T-cell (primary cell): ENCODE results near the gene FJX1. TPM values are rescaled to one million over a fixed set of nuclear protein-coding genes. Genes with fewer than 3 reads are reported as not detected.

Source experiments
- ATAC-seq, 4 experiments: fragments of 200-7000 bp in 3 of 4; fragments of 150-1000 bp in 1 of 4; cut with Tn5 transposase; replicated peaks in 1 of 4; 1 replicate in 3 of 4; 2 replicates in 1 of 4; pipeline ENCODE4 v1.10.0; 2021; ENCODE audit warnings: moderate library complexity in 3 of 4, mild to moderate bottlenecking in 2 of 4, moderate number of reproducible peaks in 1 of 4
- CTCF ChIA-PET, 2 donors: fragments of 300-600 bp; sonication (Branson Sonifier 250); formaldehyde crosslinking; loops; one replicate each; lab custom pipeline; 2022; ENCODE audit warnings: antibody characterized with exemption in 2 of 2; lab: Charles Lee
- POLR2A ChIA-PET, 2 donors: fragments of 300-600 bp; sonication (Branson Sonifier 250); formaldehyde crosslinking; loops; one replicate each; lab custom pipeline; 2022; ENCODE audit warnings: antibody characterized with exemption in 2 of 2; lab: Charles Lee
- DNase-seq, 35 experiments: peaks; one replicate each; pipeline versions ENCODE4 v3.0.0 to v3.0.0-alpha.2; 2013 to 2023
- H3K27ac ChIP-seq: one replicate; pipeline ENCODE4 v1.5.1; 2013; ENCODE audit warnings: low read length
- H3K27me3 ChIP-seq, 2 experiments: replicated peaks in 1 of 2; 1 replicate in 1 of 2; 2 replicates in 1 of 2; pipeline versions ENCODE4 v1.6.1 to v1.7.0; 2013; ENCODE audit warnings: low read length in 1 of 2, mixed read lengths in 1 of 2; ENCODE audit not compliant: control insufficient read depth in 2 of 2, insufficient read depth in 2 of 2; ENCODE audit errors: extremely low read depth in 1 of 2
- H3K36me3 ChIP-seq, 2 donors: 1 replicate in 1 of 2; 2 replicates in 1 of 2; pipeline versions ENCODE4 v1.6.1 to v1.7.0; 2013; ENCODE audit warnings: low read length in 1 of 2; ENCODE audit not compliant: control insufficient read depth in 2 of 2, insufficient read depth in 1 of 2; ENCODE audit errors: extremely low read depth in 1 of 2
- H3K4me1 ChIP-seq, 2 experiments: 1 replicate in 1 of 2; 2 replicates in 1 of 2; pipeline versions ENCODE4 v1.6.1 to v1.7.0; 2013; ENCODE audit warnings: low read length in 2 of 2, mixed read lengths in 1 of 2; ENCODE audit not compliant: insufficient read depth in 2 of 2, control insufficient read depth in 1 of 2; ENCODE audit errors: extremely low read depth in 1 of 2
- H3K4me3 ChIP-seq, 2 donors: 1 replicate in 1 of 2; 2 replicates in 1 of 2; pipeline versions ENCODE4 v1.5.1 to v1.7.0; 2013; ENCODE audit warnings: mild to moderate bottlenecking in 2 of 2, low read length in 1 of 2, moderate library complexity in 1 of 2; ENCODE audit not compliant: control insufficient read depth in 1 of 2; ENCODE audit errors: extremely low read depth in 1 of 2
- H3K9me3 ChIP-seq: 2 replicates; pipeline ENCODE4 v1.7.0; 2013
- H3K27ac Mint-ChIP-seq, 2 donors: one replicate each; pipeline ENCODE4 v1.8.0; 2020 to 2021; ENCODE audit warnings: mild to moderate bottlenecking in 2 of 2, mixed read lengths in 2 of 2
- H3K27me3 Mint-ChIP-seq, 2 donors: one replicate each; pipeline ENCODE4 v1.8.0; 2021 to 2022; ENCODE audit warnings: mixed read lengths in 2 of 2
- H3K36me3 Mint-ChIP-seq: one replicate; pipeline ENCODE4 v1.8.0; 2021; ENCODE audit warnings: mixed read lengths
- H3K4me1 Mint-ChIP-seq, 3 donors: one replicate each; pipeline ENCODE4 v1.8.0; 2020 to 2022; ENCODE audit warnings: mixed read lengths in 3 of 3, mild to moderate bottlenecking in 1 of 3
- H3K4me3 Mint-ChIP-seq, 3 donors: one replicate each; pipeline ENCODE4 v1.8.0; 2020 to 2022; ENCODE audit warnings: mild to moderate bottlenecking in 3 of 3, mixed read lengths in 3 of 3, moderate library complexity in 3 of 3
- H3K9me3 Mint-ChIP-seq, 3 donors: one replicate each; pipeline ENCODE4 v1.8.0; 2020 to 2022; ENCODE audit warnings: mixed read lengths in 3 of 3
- WGBS: methylation state at CpG from one replicate; pipeline ENCODE4 v1.1.5; 2013; ENCODE audit warnings: missing lambda C conversion rate; ENCODE audit not compliant: insufficient coverage; 5-methylcytosine and 5-hydroxymethylcytosine counted together
- total RNA-seq, 35 experiments: library from RNA in 6 of 35; stranded (reverse) in 6 of 35; fragments of 120-200 nt in 1 of 35; gene quantifications; one replicate each; pipeline versions ENCODE4 v1.2.1 to v1.2.4 and lab custom pipeline; 2013 to 2026

Gene FJX1
- total RNA-seq, 5 donors from 2014 or later (not counting 1 experiment from before 2014, with no cell fraction given), result 0.23 TPM; not detected in 4

DNA sequence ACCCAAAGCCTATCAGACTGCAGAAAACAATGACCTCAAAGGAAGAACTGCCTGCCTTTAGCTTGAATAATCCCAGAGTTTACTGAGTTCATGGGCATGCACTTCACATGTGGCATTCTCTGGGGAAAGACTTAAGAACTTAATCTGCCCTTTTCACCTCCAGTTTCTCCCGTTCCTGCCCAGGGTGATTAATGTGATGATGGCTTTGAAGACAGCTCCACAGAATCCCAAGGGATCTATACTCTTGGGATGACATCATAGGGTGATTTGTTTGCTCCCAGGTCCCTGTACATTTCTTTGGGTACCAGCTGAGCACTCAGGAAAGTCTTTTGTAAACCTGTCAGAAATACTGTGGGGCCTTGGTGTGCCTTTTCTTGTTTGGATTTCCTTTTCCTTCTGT is 14.0 kb downstream of the FJX1 start:
- Mint-ChIP-seq H3K27me3 (peaks cover 46 to 55% of the 10 kb centered on the region in 2 donors), H3K36me3 (no peaks in the 10 kb centered on the region), H3K4me3 (no peak overlapping the region), H3K4me1 (no peaks in the 10 kb centered on the region), H3K9me3 (no peaks in the 10 kb centered on the region), H3K27ac (no peak overlapping the region)
- H3K4me1 ChIP-seq, result no peaks in the 10 kb centered on the region
- H3K9me3 ChIP-seq, result no peaks in the 10 kb centered on the region
- DNase-seq (no peak), ATAC-seq (no peak)
- H3K36me3 ChIP-seq, result no peaks in the 10 kb centered on the region
- POLR2A ChIA-PET, result no interaction called here
- H3K27me3 ChIP-seq, result peaks cover 0 to 7% of the 10 kb centered on the region in 2 experiments
- WGBS, result no CpG with 5 or more reads among the region's 1 CpG
- CTCF ChIA-PET, result no interaction called here
- no peak overlapping the region for H3K4me3 ChIP-seq
- no peak overlapping the region for H3K27ac ChIP-seq

- Mint-ChIP-seq H3K27me3 (peaks cover 35 to 49% of the 10 kb centered on the region in 2 donors), H3K4me3 (no peak overlapping the region), H3K27ac (no peak overlapping the region), H3K4me1 (no peaks in the 10 kb centered on the region), H3K36me3 (no peaks in the 10 kb centered on the region), H3K9me3 (no peaks in the 10 kb centered on the region)
- DNase-seq (no peak), ATAC-seq (no peak)
- ChIA-PET CTCF (no interaction called here), POLR2A (no interaction called here)
- no CpG with 5 or more reads among the region's 4 CpGs for WGBS
- Histone ChIP-seq H3K27me3 (peaks cover 0 to 7% of the 10 kb centered on the region in 2 experiments), H3K4me1 (no peaks in the 10 kb centered on the region), H3K9me3 (no peaks in the 10 kb centered on the region), H3K27ac (no peak overlapping the region), H3K4me3 (no peak overlapping the region), H3K36me3 (no peaks in the 10 kb centered on the region)
Observed at GRCh38 chr11:35633827-35634423, 15.7 kb downstream of the FJX1 start.

GRCh38 chr11:35635933-35636332 is 17.7 kb downstream of the FJX1 start:
- DNase-seq, result no peak
- no peaks in the 10 kb centered on the region for H3K36me3 ChIP-seq
- Mint-ChIP-seq H3K4me1 (no peaks in the 10 kb centered on the region), H3K36me3 (no peaks in the 10 kb centered on the region), H3K27me3 (peaks cover 17 to 38% of the 10 kb centered on the region in 2 donors), H3K9me3 (no peaks in the 10 kb centered on the region), H3K4me3 (no peak overlapping the region), H3K27ac (no peak overlapping the region)
- no peak for ATAC-seq
- no peaks in the 10 kb centered on the region for H3K4me1 ChIP-seq
- ChIA-PET CTCF (no interaction called here), POLR2A (no interaction called here)
- H3K27ac ChIP-seq, result no peak overlapping the region
- 85% methylated on average over 5 of the region's 6 CpGs for WGBS
- peaks cover 0 to 7% of the 10 kb centered on the region in 2 experiments for H3K27me3 ChIP-seq
- H3K9me3 ChIP-seq, result no peaks in the 10 kb centered on the region
- H3K4me3 ChIP-seq, result no peak overlapping the region

- no peaks in the 10 kb centered on the region for H3K4me1 Mint-ChIP-seq
- H3K4me3 Mint-ChIP-seq, result no peak overlapping the region
- ATAC-seq, result no peak
- no peak for DNase-seq
- H3K36me3 Mint-ChIP-seq, result no peaks in the 10 kb centered on the region
- POLR2A ChIA-PET, result no interaction called here
- Histone ChIP-seq H3K27me3 (no peaks in the 10 kb centered on the region), H3K4me3 (no peak overlapping the region), H3K27ac (no peak overlapping the region), H3K9me3 (no peaks in the 10 kb centered on the region), H3K4me1 (no peaks in the 10 kb centered on the region), H3K36me3 (no peaks in the 10 kb centered on the region)
- H3K27me3 Mint-ChIP-seq, result peaks cover 19 to 25% of the 10 kb centered on the region in 2 donors
- no peaks in the 10 kb centered on the region for H3K9me3 Mint-ChIP-seq
- CTCF ChIA-PET, result interaction anchor here (0.5 to 0.7 kb wide), 3 partner anchors 20 to 1407 kb away, joined by 3 to 6 read pairs (median 3); no protein-coding TSS in a partner anchor
- no peak overlapping the region for H3K27ac Mint-ChIP-seq
- WGBS, result 96% methylated on average over 5 of the region's 9 CpGs
Observed at GRCh38 chr11:35639591-35640179, 21.4 kb downstream of the FJX1 start.

DNA sequence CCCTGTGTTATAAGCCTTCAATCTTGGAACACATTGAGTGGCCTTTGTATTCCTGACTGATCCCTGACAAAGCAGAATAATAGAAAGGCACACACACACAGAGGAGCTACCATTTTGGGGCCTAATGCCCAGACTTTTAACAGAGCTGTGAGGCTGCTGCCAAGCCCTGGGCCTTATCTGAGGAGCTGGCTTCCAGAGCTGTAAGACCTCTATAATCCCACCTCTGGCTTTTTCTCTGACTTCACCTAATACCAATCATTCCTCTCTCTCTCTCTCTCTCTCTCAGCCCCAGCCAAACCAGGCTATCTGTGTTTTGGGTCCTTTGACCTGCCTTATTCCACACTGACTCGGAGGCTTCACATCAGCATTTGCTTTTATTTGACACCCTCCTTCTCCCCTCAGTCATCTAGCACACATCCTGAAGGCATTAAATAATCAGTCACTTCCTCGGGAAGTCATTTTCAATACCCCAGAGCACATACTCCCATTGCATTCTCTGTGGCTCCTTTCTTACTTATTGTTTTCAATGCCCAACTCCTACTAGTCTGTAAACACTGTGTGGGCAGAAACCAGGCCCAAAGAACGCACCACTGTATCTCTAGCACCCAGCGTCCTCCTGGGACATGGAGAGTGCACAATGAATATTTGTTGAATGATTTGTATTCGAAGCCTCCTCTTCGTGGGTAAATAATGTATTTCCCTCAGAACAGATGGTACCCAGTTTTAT is 23.1 kb downstream of the FJX1 start:
- Histone ChIP-seq H3K36me3 (no peaks in the 10 kb centered on the region), H3K4me1 (no peaks in the 10 kb centered on the region), H3K27me3 (no peaks in the 10 kb centered on the region), H3K27ac (no peak overlapping the region), H3K9me3 (no peaks in the 10 kb centered on the region), H3K4me3 (no peak overlapping the region)
- ChIA-PET POLR2A (no interaction called here), CTCF (interaction anchor here in 1 of 2 donors (0.6 kb wide), 1 partner anchor 461 kb away, joined by 3 read pairs; no protein-coding TSS in a partner anchor)
- ATAC-seq (no peak), DNase-seq (no peak)
- Mint-ChIP-seq H3K9me3 (no peaks in the 10 kb centered on the region), H3K36me3 (no peaks in the 10 kb centered on the region), H3K27me3 (peaks cover 9 to 18% of the 10 kb centered on the region in 2 donors), H3K4me3 (no peak overlapping the region), H3K27ac (no peak overlapping the region), H3K4me1 (no peaks in the 10 kb centered on the region)
- WGBS, result 75% methylated on average over 2 of the region's 6 CpGs

- no peaks in the 10 kb centered on the region for H3K4me1 ChIP-seq
- ATAC-seq, result no peak
Observed at GRCh38 chr11:35641964-35642363, 23.7 kb downstream of the FJX1 start.

More at GRCh38 chr11:35641964-35642363, 23.7 kb downstream of the FJX1 start:
- Mint-ChIP-seq H3K36me3 (no peaks in the 10 kb centered on the region), H3K4me1 (no peaks in the 10 kb centered on the region), H3K27ac (no peak overlapping the region), H3K27me3 (peaks cover 9 to 18% of the 10 kb centered on the region in 2 donors), H3K4me3 (no peak overlapping the region), H3K9me3 (no peaks in the 10 kb centered on the region)
- WGBS, result no CpG with 5 or more reads among the region's 3 CpGs
- no peaks in the 10 kb centered on the region for H3K36me3 ChIP-seq
- no peak overlapping the region for H3K27ac ChIP-seq
- CTCF ChIA-PET, result no interaction called here
- no peaks in the 10 kb centered on the region for H3K27me3 ChIP-seq
- no peak for DNase-seq
- POLR2A ChIA-PET, result no interaction called here
- no peaks in the 10 kb centered on the region for H3K9me3 ChIP-seq
- H3K4me3 ChIP-seq, result no peak overlapping the region
